Measurements from ENCODE around the gene INSR. TPM values are rescaled to one million over a fixed set of nuclear protein-coding genes. Genes with fewer than 3 reads are reported as not detected.

The INSR gene
- total RNA-seq, 1 experiment from 2014 or later, result 35.9 TPM

- H3K4me3 Mint-ChIP-seq, result no peak overlapping the region
- TF ChIP-seq NR3C1 (CRISPR knock-in tag; conservative IDR thresholded peaks at IDR 0.05; ENCODE audit: low read depth), result no peak
- no peak for TF ChIP-seq ELF4 (CRISPR knock-in tag; IDR thresholded peaks at IDR 0.05; ENCODE audit: low read depth)
- no peak for TF ChIP-seq ZNF219 (CRISPR knock-in tag; IDR thresholded peaks at IDR 0.05; ENCODE audit: borderline replicate concordance)
- no peaks in the 10 kb centered on the region for H3K36me3 Mint-ChIP-seq
- CTCF ChIA-PET, result no interaction called here
- ATAC-seq, result no peak
- H3K9me3 Mint-ChIP-seq, result no peaks in the 10 kb centered on the region
- H3K27me3 Mint-ChIP-seq (ENCODE audit: low read depth), result peaks cover 4% of the 10 kb centered on the region
- no peak for DNase-seq (ENCODE audit: low spot score)
- H3K27ac Mint-ChIP-seq, result no peak overlapping the region; the same call in 1 of the 2 replicates
- H3K4me1 Mint-ChIP-seq, result peaks cover 34% of the 10 kb centered on the region
- POLR2A ChIA-PET, result interaction anchor here (0.7 kb wide), 1 partner anchor 81 kb away, joined by 3 read pairs; no protein-coding TSS in a partner anchor
Measured at GRCh38 chr19:7287722-7288121, 6.5 kb downstream of the INSR start.

GRCh38 chr19:7280940-7281666 lies 13.1 kb downstream of the INSR start:
- TF ChIP-seq, protein P1, sequence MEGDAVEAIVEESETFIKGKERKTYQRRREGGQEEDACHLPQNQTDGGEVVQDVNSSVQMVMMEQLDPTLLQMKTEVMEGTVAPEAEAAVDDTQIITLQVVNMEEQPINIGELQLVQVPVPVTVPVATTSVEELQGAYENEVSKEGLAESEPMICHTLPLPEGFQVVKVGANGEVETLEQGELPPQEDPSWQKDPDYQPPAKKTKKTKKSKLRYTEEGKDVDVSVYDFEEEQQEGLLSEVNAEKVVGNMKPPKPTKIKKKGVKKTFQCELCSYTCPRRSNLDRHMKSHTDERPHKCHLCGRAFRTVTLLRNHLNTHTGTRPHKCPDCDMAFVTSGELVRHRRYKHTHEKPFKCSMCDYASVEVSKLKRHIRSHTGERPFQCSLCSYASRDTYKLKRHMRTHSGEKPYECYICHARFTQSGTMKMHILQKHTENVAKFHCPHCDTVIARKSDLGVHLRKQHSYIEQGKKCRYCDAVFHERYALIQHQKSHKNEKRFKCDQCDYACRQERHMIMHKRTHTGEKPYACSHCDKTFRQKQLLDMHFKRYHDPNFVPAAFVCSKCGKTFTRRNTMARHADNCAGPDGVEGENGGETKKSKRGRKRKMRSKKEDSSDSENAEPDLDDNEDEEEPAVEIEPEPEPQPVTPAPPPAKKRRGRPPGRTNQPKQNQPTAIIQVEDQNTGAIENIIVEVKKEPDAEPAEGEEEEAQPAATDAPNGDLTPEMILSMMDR (IDR thresholded peaks at IDR 0.05), result no peak
- TF ChIP-seq ZNF121 (CRISPR knock-in tag; IDR thresholded peaks at IDR 0.05), result peak; percentile 85
- Mint-ChIP-seq H3K4me1 (peaks cover 11% of the 10 kb centered on the region), H3K27ac (no peak overlapping the region), H3K9me3 (no peaks in the 10 kb centered on the region), H3K4me3 (no peak overlapping the region), H3K36me3 (no peaks in the 10 kb centered on the region; the same call in 1 of the 2 replicates), H3K27me3 (ENCODE audit: low read depth) (no peaks in the 10 kb centered on the region)
- DNase-seq (ENCODE audit: low spot score) (no peak), ATAC-seq (no peak)
- CTCF ChIA-PET, result interaction anchor here (0.5 kb wide), 1 partner anchor 418 kb away, joined by 3 read pairs; no protein-coding TSS in a partner anchor
- POLR2A ChIA-PET, result no interaction called here

DNA sequence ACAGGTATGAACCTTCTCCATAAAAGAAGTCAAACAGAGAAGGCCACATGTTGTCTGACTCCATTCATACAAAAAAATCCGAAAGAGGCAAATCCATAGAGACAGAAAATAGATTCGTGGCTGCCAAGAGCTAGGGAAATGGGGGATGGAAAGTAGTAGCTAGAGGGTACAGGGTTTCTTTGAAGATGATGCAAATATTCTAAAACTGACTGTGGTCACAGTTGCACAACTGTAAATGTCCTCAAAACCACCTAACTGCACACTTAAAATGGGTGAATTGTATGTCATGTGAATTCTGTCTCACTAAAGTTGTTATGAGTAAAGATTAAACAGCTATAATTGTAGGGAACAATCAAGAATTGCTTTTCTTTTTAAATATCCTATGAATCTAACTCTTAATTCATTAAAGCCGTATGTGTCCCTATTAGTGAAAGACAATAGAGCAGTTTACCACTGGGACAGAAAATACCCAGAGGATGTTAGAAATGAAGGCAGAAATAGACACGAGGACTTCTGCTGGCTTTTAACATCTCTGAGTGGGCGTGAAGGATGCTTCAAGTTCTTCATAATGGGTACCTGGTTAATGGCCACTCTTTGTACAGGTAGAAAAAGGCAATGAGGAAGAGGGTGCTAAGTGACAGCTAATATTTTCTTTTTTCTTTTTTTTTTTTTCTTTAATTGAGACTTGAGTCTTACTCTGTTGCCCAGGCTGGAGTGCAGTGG lies 21.2 kb downstream of the INSR start:
- CTCF ChIA-PET, result interaction anchor here (1.1 kb wide), 1 partner anchor 53 kb away, joined by 3 read pairs; no protein-coding TSS in a partner anchor
- POLR2A ChIA-PET, result interaction anchor here (0.6 kb wide), 1 partner anchor 56 kb away, joined by 3 read pairs; no protein-coding TSS in a partner anchor
- no peaks in the 10 kb centered on the region for H3K27me3 Mint-ChIP-seq (ENCODE audit: low read depth)
- H3K9me3 Mint-ChIP-seq, result no peaks in the 10 kb centered on the region
- H3K27ac Mint-ChIP-seq, result no peak overlapping the region
- DNase-seq (ENCODE audit: low spot score) (no peak), ATAC-seq (no peak)
- H3K4me1 Mint-ChIP-seq, result no peaks in the 10 kb centered on the region
- H3K4me3 Mint-ChIP-seq, result no peak overlapping the region
- 0 out of 2 replicates have a peak, but pooled peaks cover 3% of the 10 kb centered on the region for H3K36me3 Mint-ChIP-seq
- TF ChIP-seq EMX1 (CRISPR knock-in tag; IDR thresholded peaks at IDR 0.05), result no peak
- TF ChIP-seq NR2C2 (CRISPR knock-in tag; IDR thresholded peaks at IDR 0.05), result no peak
- TF ChIP-seq MAX (CRISPR knock-in tag; IDR thresholded peaks at IDR 0.05), result no peak
- no peak for TF ChIP-seq CDX4 (CRISPR knock-in tag; IDR thresholded peaks at IDR 0.05; ENCODE audit: borderline replicate concordance)
- no peak for TF ChIP-seq ZNF263 (CRISPR knock-in tag; IDR thresholded peaks at IDR 0.05; ENCODE audit: low read depth)
- TF ChIP-seq, protein P2, sequence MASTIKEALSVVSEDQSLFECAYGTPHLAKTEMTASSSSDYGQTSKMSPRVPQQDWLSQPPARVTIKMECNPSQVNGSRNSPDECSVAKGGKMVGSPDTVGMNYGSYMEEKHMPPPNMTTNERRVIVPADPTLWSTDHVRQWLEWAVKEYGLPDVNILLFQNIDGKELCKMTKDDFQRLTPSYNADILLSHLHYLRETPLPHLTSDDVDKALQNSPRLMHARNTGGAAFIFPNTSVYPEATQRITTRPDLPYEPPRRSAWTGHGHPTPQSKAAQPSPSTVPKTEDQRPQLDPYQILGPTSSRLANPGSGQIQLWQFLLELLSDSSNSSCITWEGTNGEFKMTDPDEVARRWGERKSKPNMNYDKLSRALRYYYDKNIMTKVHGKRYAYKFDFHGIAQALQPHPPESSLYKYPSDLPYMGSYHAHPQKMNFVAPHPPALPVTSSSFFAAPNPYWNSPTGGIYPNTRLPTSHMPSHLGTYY (CRISPR knock-in tag; IDR thresholded peaks at IDR 0.05), result no peak
- TF ChIP-seq ZNF317 (CRISPR knock-in tag; IDR thresholded peaks at IDR 0.05; ENCODE audit: borderline replicate concordance, low read depth), result no peak
- TF ChIP-seq, protein P3, sequence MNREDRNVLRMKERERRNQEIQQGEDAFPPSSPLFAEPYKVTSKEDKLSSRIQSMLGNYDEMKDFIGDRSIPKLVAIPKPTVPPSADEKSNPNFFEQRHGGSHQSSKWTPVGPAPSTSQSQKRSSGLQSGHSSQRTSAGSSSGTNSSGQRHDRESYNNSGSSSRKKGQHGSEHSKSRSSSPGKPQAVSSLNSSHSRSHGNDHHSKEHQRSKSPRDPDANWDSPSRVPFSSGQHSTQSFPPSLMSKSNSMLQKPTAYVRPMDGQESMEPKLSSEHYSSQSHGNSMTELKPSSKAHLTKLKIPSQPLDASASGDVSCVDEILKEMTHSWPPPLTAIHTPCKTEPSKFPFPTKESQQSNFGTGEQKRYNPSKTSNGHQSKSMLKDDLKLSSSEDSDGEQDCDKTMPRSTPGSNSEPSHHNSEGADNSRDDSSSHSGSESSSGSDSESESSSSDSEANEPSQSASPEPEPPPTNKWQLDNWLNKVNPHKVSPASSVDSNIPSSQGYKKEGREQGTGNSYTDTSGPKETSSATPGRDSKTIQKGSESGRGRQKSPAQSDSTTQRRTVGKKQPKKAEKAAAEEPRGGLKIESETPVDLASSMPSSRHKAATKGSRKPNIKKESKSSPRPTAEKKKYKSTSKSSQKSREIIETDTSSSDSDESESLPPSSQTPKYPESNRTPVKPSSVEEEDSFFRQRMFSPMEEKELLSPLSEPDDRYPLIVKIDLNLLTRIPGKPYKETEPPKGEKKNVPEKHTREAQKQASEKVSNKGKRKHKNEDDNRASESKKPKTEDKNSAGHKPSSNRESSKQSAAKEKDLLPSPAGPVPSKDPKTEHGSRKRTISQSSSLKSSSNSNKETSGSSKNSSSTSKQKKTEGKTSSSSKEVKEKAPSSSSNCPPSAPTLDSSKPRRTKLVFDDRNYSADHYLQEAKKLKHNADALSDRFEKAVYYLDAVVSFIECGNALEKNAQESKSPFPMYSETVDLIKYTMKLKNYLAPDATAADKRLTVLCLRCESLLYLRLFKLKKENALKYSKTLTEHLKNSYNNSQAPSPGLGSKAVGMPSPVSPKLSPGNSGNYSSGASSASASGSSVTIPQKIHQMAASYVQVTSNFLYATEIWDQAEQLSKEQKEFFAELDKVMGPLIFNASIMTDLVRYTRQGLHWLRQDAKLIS (CRISPR knock-in tag; IDR thresholded peaks at IDR 0.05; ENCODE audit: borderline replicate concordance), result no peak
- TF ChIP-seq, protein P4, sequence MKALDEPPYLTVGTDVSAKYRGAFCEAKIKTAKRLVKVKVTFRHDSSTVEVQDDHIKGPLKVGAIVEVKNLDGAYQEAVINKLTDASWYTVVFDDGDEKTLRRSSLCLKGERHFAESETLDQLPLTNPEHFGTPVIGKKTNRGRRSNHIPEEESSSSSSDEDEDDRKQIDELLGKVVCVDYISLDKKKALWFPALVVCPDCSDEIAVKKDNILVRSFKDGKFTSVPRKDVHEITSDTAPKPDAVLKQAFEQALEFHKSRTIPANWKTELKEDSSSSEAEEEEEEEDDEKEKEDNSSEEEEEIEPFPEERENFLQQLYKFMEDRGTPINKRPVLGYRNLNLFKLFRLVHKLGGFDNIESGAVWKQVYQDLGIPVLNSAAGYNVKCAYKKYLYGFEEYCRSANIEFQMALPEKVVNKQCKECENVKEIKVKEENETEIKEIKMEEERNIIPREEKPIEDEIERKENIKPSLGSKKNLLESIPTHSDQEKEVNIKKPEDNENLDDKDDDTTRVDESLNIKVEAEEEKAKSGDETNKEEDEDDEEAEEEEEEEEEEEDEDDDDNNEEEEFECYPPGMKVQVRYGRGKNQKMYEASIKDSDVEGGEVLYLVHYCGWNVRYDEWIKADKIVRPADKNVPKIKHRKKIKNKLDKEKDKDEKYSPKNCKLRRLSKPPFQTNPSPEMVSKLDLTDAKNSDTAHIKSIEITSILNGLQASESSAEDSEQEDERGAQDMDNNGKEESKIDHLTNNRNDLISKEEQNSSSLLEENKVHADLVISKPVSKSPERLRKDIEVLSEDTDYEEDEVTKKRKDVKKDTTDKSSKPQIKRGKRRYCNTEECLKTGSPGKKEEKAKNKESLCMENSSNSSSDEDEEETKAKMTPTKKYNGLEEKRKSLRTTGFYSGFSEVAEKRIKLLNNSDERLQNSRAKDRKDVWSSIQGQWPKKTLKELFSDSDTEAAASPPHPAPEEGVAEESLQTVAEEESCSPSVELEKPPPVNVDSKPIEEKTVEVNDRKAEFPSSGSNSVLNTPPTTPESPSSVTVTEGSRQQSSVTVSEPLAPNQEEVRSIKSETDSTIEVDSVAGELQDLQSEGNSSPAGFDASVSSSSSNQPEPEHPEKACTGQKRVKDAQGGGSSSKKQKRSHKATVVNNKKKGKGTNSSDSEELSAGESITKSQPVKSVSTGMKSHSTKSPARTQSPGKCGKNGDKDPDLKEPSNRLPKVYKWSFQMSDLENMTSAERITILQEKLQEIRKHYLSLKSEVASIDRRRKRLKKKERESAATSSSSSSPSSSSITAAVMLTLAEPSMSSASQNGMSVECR (CRISPR knock-in tag; IDR thresholded peaks at IDR 0.05; ENCODE audit: borderline replicate concordance), result no peak
- no peak for TF ChIP-seq FOXJ3 (CRISPR knock-in tag; IDR thresholded peaks at IDR 0.05; ENCODE audit: borderline replicate concordance)

All from WTC11 (cell line).